SK-N-SH treated with all-trans-retinoic acid at 6 μM for 48 hours (cell line): ENCODE measurements around the gene HBS1L.

Experiments used
- ATAC-seq: fragments of 200-7000 bp; cut with Tn5 transposase; 3 replicates; pipeline ENCODE4 v1.9.1; 2020; ENCODE audit warnings: mild to moderate bottlenecking, moderate library complexity
- ARNTL ChIP-seq: fragments of 450-650 bp; formaldehyde crosslinking; IDR thresholded peaks from 2 replicates; pipeline ENCODE4 v1.5.0; 2020; ENCODE audit warnings: low read depth, mild to moderate bottlenecking, moderate library complexity, borderline replicate concordance
- BACH2 ChIP-seq: fragments of 250-450 bp; sonication (Bioruptor Pico); IDR thresholded peaks from 2 replicates; pipeline ENCODE4 v1.9.0; 2021; ENCODE audit warnings: mild to moderate bottlenecking, borderline replicate concordance
- CREB5 ChIP-seq: fragments of 250-450 bp; sonication (Bioruptor Pico); IDR thresholded peaks from 2 replicates; pipeline ENCODE4 v1.5.1; 2020; ENCODE audit warnings: low read depth, mild to moderate bottlenecking, moderate library complexity
- CSDC2 ChIP-seq: fragments of 250-450 bp; sonication (Bioruptor Pico); IDR thresholded peaks from 2 replicates; pipeline ENCODE4 v1.5.0; 2020; ENCODE audit warnings: mild to moderate bottlenecking, moderate library complexity
- ESRRG ChIP-seq: fragments of 250-450 bp; sonication (Bioruptor Pico); IDR thresholded peaks from 2 replicates; pipeline ENCODE4 v1.6.1; 2021; ENCODE audit warnings: mild to moderate bottlenecking
- GLIS3 ChIP-seq: fragments of 250-450 bp; sonication (Bioruptor Pico); IDR thresholded peaks from 2 replicates; pipeline ENCODE4 v1.5.0; 2020; ENCODE audit warnings: mild to moderate bottlenecking, moderate library complexity
- PPARA ChIP-seq: fragments of 250-450 bp; sonication (Bioruptor Pico); IDR thresholded peaks from 2 replicates; pipeline ENCODE4 v1.5.0; 2020; ENCODE audit warnings: mild to moderate bottlenecking, borderline replicate concordance
- RARB ChIP-seq: fragments of 250-450 bp; sonication (Bioruptor Pico); IDR thresholded peaks from 2 replicates; pipeline ENCODE4 v1.8.0; 2021; ENCODE audit warnings: mild to moderate bottlenecking, moderate library complexity
- SNAI2 ChIP-seq: fragments of 250-450 bp; sonication (Bioruptor Pico); IDR thresholded peaks from 2 replicates; pipeline ENCODE4 v1.5.0; 2020; ENCODE audit warnings: mild to moderate bottlenecking, moderate library complexity
- TCF4 ChIP-seq: fragments of 250-450 bp; sonication (Bioruptor Pico); IDR thresholded peaks from 2 replicates; pipeline ENCODE4 v1.8.0; 2021; ENCODE audit warnings: mild to moderate bottlenecking, moderate library complexity, borderline replicate concordance
- TOX ChIP-seq: fragments of 250-450 bp; sonication (Bioruptor Pico); IDR thresholded peaks from 2 replicates; pipeline ENCODE4 v1.8.0; 2021; ENCODE audit warnings: mild to moderate bottlenecking, moderate library complexity, borderline replicate concordance
- TSHZ2 ChIP-seq: fragments of 250-450 bp; sonication (Bioruptor Pico); IDR thresholded peaks from 2 replicates; pipeline ENCODE4 v1.5.0; 2020; ENCODE audit warnings: mild to moderate bottlenecking, moderate library complexity
- ZC3H10 ChIP-seq: fragments of 250-450 bp; sonication (Bioruptor Pico); IDR thresholded peaks from 2 replicates; pipeline ENCODE4 v1.5.1; 2021; ENCODE audit warnings: mild to moderate bottlenecking, moderate library complexity
- ZFP3 ChIP-seq: fragments of 250-450 bp; sonication (Bioruptor Pico); IDR thresholded peaks from 2 replicates; pipeline ENCODE4 v1.5.0; 2020; ENCODE audit warnings: mild to moderate bottlenecking, moderate library complexity
- ZFP30 ChIP-seq: fragments of 450-650 bp; formaldehyde crosslinking; IDR thresholded peaks from 2 replicates; pipeline ENCODE4 v1.5.0; 2022; ENCODE audit warnings: mild to moderate bottlenecking, moderate library complexity
- ZNF565 ChIP-seq: fragments of 450-650 bp; formaldehyde crosslinking; conservative IDR thresholded peaks from 2 replicates; pipeline ENCODE4 v1.5.0; 2020; ENCODE audit warnings: low read depth, mild to moderate bottlenecking, moderate library complexity
- ZNF8 ChIP-seq: fragments of 450-650 bp; formaldehyde crosslinking; IDR thresholded peaks from 2 replicates; pipeline ENCODE4 v1.5.0; 2020; ENCODE audit warnings: mild to moderate bottlenecking, moderate library complexity
- TF ChIP-seq, protein P1 (sequence below): fragments of 250-450 bp; sonication (Bioruptor Pico); IDR thresholded peaks from 2 replicates; pipeline ENCODE4 v1.8.0; 2020; ENCODE audit warnings: mild to moderate bottlenecking, moderate library complexity, borderline replicate concordance
- TF ChIP-seq, protein P2 (sequence below): fragments of 250-450 bp; sonication (Bioruptor Pico); IDR thresholded peaks from 2 replicates; pipeline ENCODE4 v1.5.1; 2021; ENCODE audit warnings: mild to moderate bottlenecking, moderate library complexity
- TF ChIP-seq, protein P3 (sequence below): fragments of 250-450 bp; sonication (Bioruptor Pico); IDR thresholded peaks from 2 replicates; pipeline ENCODE4 v1.8.0; 2021; ENCODE audit warnings: low read depth, mild to moderate bottlenecking, moderate library complexity, borderline replicate concordance

HBS1L gene

DNA sequence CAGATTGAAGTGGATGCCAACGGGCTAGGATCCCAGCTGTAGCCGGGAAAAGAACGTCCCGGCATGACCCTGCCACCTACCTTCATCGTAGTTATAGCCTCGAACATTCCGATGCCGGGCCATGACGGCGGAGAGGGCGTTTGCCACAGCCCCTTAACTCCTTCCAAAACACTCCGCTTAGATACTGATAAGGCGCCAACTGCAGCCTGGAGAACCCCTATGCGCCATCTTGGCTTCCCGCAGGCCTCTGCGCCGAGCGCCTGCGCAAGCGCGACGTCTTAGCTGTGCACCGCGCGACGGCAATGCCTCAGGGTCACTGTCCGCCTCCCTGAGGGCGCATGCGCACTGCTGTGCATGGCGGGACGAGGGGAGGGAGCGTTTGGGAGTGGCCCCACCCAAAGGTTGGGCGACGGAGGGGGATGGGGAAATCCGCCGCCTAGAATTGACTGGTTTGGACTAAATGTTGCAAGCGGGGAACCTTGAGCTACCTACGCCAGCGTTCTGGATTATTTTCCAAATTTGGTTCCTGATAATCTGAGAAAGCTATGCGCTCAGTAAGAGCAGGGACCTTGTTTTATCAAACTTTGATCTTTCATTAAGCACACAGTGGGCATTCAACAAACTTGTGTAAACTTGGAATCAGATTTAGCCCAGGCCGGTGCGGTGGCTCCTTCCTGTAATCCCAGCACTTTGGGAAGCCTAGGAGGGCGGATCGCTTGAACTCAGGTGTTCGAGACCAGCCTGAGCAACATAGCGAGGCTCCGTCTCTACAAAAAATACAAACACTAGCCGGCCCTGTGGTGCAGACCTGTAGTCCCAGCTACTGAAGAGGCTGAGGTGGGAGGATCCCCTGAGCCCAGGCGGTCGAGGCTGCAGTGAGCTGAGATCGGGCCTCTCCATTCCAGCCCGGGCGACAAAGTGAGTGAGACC lies at the start of gene HBS1L:
TSS of gene HBS1L (minus strand) at position 254 of the 930 bp plus-strand sequence. CDS start at position 123, 131 bp downstream.
- ATAC-seq, result peak; percentile 100
- TF ChIP-seq TCF4 (CRISPR knock-in tag), result no peak
- TF ChIP-seq ZNF565 (CRISPR knock-in tag), result no peak
- TF ChIP-seq, protein P1, sequence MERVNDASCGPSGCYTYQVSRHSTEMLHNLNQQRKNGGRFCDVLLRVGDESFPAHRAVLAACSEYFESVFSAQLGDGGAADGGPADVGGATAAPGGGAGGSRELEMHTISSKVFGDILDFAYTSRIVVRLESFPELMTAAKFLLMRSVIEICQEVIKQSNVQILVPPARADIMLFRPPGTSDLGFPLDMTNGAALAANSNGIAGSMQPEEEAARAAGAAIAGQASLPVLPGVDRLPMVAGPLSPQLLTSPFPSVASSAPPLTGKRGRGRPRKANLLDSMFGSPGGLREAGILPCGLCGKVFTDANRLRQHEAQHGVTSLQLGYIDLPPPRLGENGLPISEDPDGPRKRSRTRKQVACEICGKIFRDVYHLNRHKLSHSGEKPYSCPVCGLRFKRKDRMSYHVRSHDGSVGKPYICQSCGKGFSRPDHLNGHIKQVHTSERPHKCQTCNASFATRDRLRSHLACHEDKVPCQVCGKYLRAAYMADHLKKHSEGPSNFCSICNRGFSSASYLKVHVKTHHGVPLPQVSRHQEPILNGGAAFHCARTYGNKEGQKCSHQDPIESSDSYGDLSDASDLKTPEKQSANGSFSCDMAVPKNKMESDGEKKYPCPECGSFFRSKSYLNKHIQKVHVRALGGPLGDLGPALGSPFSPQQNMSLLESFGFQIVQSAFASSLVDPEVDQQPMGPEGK (CRISPR knock-in tag), result no peak
- TF ChIP-seq BACH2 (CRISPR knock-in tag), result no peak
- no peak for TF ChIP-seq ESRRG (CRISPR knock-in tag)
- TF ChIP-seq TOX, result no peak
- TF ChIP-seq, protein P2, sequence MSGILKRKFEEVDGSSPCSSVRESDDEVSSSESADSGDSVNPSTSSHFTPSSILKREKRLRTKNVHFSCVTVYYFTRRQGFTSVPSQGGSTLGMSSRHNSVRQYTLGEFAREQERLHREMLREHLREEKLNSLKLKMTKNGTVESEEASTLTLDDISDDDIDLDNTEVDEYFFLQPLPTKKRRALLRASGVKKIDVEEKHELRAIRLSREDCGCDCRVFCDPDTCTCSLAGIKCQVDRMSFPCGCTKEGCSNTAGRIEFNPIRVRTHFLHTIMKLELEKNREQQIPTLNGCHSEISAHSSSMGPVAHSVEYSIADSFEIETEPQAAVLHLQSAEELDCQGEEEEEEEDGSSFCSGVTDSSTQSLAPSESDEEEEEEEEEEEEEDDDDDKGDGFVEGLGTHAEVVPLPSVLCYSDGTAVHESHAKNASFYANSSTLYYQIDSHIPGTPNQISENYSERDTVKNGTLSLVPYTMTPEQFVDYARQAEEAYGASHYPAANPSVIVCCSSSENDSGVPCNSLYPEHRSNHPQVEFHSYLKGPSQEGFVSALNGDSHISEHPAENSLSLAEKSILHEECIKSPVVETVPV (CRISPR knock-in tag), result no peak
- no peak for TF ChIP-seq PPARA (CRISPR knock-in tag)
- no peak for TF ChIP-seq ZFP30
- TF ChIP-seq SNAI2 (CRISPR knock-in tag), result no peak
- no peak for TF ChIP-seq CSDC2 (CRISPR knock-in tag)
- no peak for TF ChIP-seq GLIS3 (CRISPR knock-in tag)
- no peak for TF ChIP-seq ZC3H10 (CRISPR knock-in tag)
- no peak for TF ChIP-seq CREB5 (CRISPR knock-in tag)
- no peak for TF ChIP-seq ZNF8 (CRISPR knock-in tag)
- TF ChIP-seq TSHZ2 (CRISPR knock-in tag), result no peak
- no peak for TF ChIP-seq ZFP3 (CRISPR knock-in tag)

- ATAC-seq, result no peak
- TF ChIP-seq ESRRG (CRISPR knock-in tag) (no peak), TCF4 (CRISPR knock-in tag) (no peak), ARNTL (CRISPR knock-in tag) (no peak)
These were observed 49.6 kb upstream of the HBS1L start for GRCh38 chr6:135104199-135104598.

DNA sequence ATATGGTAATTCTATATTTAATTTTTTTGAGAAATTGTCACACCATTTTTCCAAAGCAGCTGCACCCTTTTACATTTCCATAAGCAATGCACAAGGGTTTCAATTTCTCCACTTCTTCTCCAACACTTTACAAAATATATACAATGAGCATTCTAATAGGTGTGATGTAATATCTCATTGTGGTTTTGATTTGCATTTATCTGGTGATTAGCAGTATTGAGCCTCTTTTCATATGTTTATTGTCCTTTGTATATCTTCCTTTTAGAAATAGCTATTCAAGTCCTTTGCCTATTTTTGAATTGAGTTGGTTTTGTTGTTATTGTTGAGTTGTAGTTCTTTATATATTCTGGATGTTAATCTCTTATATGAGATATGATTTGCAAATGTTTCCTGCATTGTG lies 47.6 kb upstream of the HBS1L start:
- no peak for TF ChIP-seq ZFP3 (CRISPR knock-in tag)
- TF ChIP-seq RARB (CRISPR knock-in tag), result no peak
- TF ChIP-seq ARNTL (CRISPR knock-in tag), result no peak
- TF ChIP-seq, protein P3, sequence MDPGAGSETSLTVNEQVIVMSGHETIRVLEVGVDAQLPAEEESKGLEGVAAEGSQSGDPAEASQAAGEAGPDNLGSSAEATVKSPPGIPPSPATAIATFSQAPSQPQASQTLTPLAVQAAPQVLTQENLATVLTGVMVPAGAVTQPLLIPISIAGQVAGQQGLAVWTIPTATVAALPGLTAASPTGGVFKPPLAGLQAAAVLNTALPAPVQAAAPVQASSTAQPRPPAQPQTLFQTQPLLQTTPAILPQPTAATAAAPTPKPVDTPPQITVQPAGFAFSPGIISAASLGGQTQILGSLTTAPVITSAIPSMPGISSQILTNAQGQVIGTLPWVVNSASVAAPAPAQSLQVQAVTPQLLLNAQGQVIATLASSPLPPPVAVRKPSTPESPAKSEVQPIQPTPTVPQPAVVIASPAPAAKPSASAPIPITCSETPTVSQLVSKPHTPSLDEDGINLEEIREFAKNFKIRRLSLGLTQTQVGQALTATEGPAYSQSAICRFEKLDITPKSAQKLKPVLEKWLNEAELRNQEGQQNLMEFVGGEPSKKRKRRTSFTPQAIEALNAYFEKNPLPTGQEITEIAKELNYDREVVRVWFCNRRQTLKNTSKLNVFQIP (CRISPR knock-in tag), result no peak
- TF ChIP-seq TOX, result no peak
- ATAC-seq, result no peak
